ENCODE results near the gene ATP11A.

Gene ATP11A

DNA sequence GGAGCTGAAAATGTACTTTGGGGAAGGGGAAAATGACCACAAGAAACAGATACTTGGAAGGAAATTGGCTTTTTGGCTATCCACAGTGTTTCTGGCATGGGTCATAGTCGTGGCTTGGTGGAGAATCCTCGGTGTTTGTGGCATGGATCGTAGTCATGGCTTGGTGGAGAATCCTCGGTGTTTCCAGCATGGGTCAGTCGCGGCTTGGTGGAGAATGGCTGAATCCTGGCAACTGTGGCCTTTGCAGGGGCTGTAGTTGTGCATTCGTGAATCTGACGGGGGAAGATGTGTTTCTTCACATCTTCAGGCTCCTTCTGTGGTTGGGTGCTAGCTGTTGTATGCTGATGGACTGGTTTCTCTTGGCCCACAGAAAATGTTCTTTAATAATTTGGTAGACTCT lies 217.4 kb downstream of the ATP11A start:
- no peak for DNase-seq (ENCODE audit: low read depth, low spot score)
- TF ChIP-seq, protein P1, sequence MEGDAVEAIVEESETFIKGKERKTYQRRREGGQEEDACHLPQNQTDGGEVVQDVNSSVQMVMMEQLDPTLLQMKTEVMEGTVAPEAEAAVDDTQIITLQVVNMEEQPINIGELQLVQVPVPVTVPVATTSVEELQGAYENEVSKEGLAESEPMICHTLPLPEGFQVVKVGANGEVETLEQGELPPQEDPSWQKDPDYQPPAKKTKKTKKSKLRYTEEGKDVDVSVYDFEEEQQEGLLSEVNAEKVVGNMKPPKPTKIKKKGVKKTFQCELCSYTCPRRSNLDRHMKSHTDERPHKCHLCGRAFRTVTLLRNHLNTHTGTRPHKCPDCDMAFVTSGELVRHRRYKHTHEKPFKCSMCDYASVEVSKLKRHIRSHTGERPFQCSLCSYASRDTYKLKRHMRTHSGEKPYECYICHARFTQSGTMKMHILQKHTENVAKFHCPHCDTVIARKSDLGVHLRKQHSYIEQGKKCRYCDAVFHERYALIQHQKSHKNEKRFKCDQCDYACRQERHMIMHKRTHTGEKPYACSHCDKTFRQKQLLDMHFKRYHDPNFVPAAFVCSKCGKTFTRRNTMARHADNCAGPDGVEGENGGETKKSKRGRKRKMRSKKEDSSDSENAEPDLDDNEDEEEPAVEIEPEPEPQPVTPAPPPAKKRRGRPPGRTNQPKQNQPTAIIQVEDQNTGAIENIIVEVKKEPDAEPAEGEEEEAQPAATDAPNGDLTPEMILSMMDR (IDR thresholded peaks at IDR 0.05; ENCODE audit: insufficient read depth, low read length, missing control alignments) = no peak
- no peak overlapping the region for H3K4me3 ChIP-seq (ENCODE audit: low read depth, low read length)
- ChIA-PET CTCF (no interaction called here), POLR2A (no interaction called here)

- H3K4me3 ChIP-seq (ENCODE audit: low read depth, low read length) = no peak overlapping the region
- POLR2A ChIA-PET = no interaction called here
- TF ChIP-seq, protein P1 (IDR thresholded peaks at IDR 0.05; ENCODE audit: insufficient read depth, low read length, missing control alignments) = no peak
- CTCF ChIA-PET = no interaction called here
- no peak for DNase-seq (ENCODE audit: low read depth, low spot score)
These were observed 218.1 kb downstream of the ATP11A start for GRCh38 chr13:112907871-112908331.

DNA sequence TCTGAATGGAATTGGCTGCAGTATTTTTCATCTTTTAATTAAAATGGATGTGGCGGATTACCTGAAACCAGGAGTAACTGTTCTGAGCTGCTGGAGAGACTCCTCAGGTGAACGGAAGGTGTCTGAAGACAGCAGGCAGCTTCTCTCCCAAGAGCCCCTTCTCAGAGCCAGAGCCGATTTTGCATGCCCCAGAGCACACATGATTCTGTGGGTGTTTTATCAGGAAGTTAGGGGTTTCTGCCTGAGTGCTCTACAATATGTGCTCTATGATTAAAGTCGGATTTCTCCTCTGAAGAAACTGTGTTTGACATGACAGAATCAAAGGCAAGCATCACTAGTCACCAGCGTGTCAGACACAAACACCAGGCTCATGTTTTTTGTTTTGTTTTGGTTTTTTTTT lies 218.5 kb downstream of the ATP11A start:
- POLR2A ChIA-PET = no interaction called here
- CTCF ChIA-PET = no interaction called here
- TF ChIP-seq, protein P1 (IDR thresholded peaks at IDR 0.05; ENCODE audit: insufficient read depth, low read length, missing control alignments) = no peak
- no peak overlapping the region for H3K4me3 ChIP-seq (ENCODE audit: low read depth, low read length)
- no peak for DNase-seq (ENCODE audit: low read depth, low spot score)

DNA sequence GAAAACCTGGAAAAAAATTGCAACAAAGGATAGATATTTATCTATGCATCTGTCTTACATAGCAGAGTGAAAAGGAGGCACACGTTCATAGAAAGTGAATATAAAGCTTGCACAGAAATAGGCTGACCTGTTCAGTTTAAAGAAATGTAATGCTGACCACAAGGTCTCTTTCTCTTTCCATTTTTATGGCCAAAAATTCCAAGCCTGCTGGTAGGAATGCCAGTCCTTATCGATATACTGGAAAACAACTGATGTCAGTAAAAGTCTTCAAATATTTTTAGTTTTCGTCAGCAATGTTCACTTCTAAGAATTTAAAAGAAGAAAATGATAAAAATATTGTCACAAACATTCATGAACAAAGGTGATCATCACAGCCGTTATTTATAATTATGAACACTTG lies 220.2 kb downstream of the ATP11A start:
- ChIA-PET POLR2A (no interaction called here), CTCF (no interaction called here)

GRCh38 chr13:112910616-112911280 lies 220.9 kb downstream of the ATP11A start:
- POLR2A ChIA-PET = no interaction called here
- TF ChIP-seq, protein P1 (IDR thresholded peaks at IDR 0.05; ENCODE audit: insufficient read depth, low read length, missing control alignments) = no peak
- no peak overlapping the region for H3K4me3 ChIP-seq (ENCODE audit: low read depth, low read length)
- CTCF ChIA-PET = no interaction called here
- DNase-seq (ENCODE audit: low read depth, low spot score) = no peak

More for the DNA sequence above, 220.2 kb downstream of the ATP11A start:
- no peak for DNase-seq (ENCODE audit: low read depth, low spot score)
- H3K4me3 ChIP-seq (ENCODE audit: low read depth, low read length) = no peak overlapping the region
- TF ChIP-seq, protein P1 (IDR thresholded peaks at IDR 0.05; ENCODE audit: insufficient read depth, low read length, missing control alignments) = no peak

DNA sequence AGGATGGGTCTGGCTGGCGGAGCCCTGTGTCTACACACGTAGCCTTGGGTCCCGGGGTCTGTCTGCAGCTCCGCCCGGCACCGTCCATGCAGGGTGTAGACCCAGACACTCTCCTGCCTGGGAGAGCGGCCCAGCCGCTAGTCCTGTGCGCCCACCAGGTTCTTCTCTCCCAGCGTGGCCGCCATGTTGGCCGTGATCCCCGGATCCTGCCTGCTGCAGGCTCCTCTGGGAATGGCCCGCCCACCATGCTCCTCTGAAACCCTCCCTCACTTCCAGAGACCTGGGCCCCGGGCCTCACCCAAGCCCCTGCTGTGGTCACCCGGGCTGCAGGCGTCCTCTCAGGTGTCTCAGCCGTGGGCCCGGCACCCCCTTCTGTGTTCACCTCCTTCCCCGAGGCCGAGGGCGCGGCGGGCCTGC lies 221.5 kb downstream of the ATP11A start:
- CTCF ChIA-PET = no interaction called here
- POLR2A ChIA-PET = no interaction called here
- H3K4me3 ChIP-seq (ENCODE audit: low read depth, low read length) = no peak overlapping the region
- TF ChIP-seq, protein P1 (IDR thresholded peaks at IDR 0.05; ENCODE audit: insufficient read depth, low read length, missing control alignments) = no peak
- DNase-seq (ENCODE audit: low read depth, low spot score) = no peak

Data from AG04449 (cell line).